DMS 273 (cell line): Measurements from ENCODE around the gene VPREB1.
"Not testable (repeated sequence)": the region's sequence is repeated elsewhere in the genome, so short reads cannot be mapped to it uniquely, and the experiment has no call there.

Experiments
- DNase-seq: peaks from one replicate; lab custom pipeline; 2025; ENCODE audit not compliant: unreplicated experiment; lab: John Stamatoyannopoulos, UW

The VPREB1 gene

GRCh38 chr22:22213231-22213630 lies 31.4 kb upstream of the VPREB1 start:
- no peak for DNase-seq

GRCh38 chr22:22214819-22215329 lies 29.7 kb upstream of the VPREB1 start:
- DNase-seq, result no peak

DNA sequence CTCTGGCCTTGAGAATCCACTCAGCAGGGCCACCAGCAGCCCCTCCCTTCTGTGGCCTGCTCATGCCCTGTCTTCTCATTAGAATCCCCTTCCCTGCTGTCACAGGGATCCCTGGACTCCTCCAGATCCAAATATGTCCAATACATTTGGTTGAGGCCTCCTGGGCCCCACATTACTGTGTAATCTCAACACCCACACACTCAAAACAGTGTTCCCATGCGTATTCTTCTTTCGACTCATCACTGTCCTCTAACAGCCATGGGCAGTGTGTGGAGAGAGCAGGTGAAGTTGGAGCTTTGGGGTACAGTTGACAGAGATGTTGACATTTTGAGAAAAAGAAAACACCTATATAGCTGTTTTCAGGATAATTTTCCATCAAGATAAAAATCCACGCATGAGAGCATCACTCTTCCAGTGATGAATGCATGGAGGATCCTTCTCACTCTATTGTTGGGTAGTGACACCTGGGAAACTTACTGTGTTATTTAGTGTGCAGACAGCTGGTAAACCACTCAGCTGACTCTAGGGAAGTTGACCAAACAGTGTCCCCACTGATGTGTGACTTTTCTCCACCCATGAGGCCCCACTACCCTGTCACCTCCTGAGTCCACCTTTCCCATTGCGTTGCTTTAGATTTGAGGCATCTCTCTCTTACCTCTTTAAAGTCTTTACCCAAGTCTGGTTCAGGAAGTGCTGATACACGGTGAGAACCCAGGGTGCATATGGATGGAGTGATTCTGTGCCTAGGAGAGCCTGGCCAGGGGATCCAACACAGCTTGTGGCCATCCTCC lies 28.7 kb upstream of the VPREB1 start:
- DNase-seq, result no peak

- DNase-seq, result no peak
Observed at GRCh38 chr22:22216450-22216959, 28.1 kb upstream of the VPREB1 start.

DNA sequence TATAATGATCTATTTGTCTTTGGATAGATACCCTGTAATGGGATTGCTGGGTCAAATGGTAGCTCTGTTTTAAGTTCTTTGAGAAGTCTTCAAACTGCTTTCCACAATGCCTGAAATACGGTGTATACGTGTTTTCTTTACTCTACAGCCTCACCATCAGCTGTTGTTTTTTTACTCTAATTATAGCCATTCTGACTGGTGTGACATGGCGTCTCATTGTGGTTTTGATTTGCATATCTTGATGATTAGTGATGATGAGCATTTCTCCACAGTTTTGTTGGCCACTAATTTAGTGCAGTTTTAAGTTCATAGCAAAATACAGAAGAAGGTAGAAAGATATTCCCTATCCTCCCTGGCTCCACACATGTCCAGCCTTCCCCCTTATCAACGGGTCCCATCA lies 26.3 kb upstream of the VPREB1 start:
- DNase-seq, result no peak

GRCh38 chr22:22219140-22219996 lies 25.2 kb upstream of the VPREB1 start:
- no peak for DNase-seq

GRCh38 chr22:22221043-22221442 lies 23.5 kb upstream of the VPREB1 start:
- not testable (repeated sequence) for DNase-seq

DNA sequence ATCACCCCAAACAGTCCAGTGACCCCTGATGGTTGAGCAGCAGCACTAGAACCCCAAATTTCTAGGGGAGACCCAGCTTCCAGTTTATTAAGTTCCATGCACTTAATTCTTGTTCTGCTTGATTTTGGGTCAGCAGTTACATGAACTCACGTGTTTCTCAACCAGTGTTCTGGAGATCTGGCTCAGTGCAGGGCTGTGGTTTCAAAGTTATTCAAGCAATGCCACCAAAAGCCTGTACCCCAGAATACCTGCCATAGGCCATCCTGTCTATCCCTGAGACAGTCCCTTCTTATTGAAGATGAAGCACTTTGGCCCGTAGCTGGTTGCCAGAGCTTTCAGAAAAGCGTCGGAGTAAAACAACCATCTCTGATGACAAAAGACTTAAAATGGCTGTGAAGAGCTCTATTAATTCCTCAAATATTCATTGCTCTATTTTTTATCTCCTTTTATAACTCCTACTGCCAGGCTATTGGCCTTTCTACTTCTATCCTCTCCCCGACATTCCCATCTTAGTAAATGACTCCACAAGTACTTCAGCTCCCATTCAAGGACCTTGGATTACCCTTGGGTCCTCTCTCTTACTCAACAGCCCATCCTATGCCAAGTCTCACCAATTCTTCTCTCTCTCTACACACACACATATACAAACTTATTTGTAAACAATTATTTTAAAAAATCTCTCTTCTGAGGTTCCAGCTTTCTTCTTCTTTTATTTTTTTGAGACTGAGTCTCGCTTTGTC lies 18.0 kb upstream of the VPREB1 start:
- DNase-seq, result no peak

DNA sequence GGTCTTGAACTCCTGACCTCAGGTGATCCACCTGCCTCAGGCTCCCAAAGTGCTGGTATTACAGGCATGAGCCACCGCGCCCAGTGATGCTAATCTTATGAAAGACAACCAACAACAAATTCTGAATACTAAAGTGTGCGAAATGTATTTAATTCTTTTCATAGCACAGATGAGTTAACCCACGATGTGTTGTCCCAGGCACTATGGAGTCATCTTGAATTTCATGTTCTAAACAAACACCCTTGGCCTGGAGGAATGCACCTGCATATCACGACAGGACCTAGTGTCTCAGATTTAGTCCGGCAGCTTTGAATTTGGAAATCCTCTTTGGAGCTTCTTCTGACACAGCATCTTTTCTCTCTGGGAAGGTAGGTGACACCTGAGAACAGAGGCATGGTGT lies 16.2 kb upstream of the VPREB1 start:
- DNase-seq, result no peak

DNA sequence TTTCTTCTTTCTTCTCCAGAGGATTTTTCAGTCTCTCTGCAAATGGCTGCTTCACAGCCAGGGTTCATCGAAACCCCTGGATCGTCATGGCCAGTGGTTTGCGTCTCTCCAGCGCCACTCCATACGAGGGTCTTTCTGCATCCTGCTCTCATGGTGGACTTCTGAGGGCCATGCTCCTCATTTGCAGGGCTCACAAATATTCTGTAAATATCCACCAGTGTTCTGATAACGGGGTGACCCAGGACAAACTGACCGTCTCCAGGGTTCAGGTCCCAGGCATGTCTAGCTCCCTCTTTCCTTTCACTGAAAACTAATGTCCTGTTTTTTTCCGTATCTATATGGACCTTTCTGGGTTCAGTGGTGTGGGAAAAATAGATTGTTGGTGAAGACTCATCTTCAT lies 15.7 kb upstream of the VPREB1 start:
- DNase-seq, result no peak

DNA sequence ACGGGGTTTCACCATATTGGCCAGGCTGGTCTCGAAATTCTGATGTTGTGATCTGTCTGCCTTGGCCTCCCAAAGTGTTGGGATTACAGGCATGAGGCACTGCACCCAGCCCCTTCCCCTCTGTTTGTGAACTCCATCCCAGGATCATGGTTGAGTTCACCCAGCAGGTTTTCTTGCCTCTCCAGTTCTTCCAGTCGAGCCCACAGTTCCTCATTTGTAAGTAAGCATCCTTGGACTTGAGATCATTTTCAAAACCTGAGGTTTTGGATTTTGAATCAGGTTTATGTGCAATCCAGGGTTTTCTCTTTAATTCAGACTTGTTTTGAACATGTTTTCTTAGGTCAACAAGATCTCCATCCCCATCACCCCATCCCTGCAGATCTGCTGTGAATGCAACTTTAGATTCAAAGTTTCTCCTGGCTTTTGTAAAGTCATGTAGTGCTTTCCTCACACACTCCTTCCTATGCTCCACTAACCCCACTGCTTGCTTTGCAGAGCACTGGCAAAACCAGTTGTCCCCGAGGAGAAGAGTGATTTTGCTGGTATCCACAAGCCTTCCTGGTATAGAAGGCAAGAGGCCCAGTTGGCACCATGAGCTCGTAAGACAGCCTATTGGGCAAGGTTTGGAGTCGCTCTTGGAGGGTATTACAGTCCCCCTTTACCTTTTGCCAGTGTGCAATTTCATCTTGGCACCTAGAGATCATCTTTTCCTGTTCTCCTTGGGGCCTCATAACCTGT lies 14.7 kb upstream of the VPREB1 start:
- no peak for DNase-seq

DNA sequence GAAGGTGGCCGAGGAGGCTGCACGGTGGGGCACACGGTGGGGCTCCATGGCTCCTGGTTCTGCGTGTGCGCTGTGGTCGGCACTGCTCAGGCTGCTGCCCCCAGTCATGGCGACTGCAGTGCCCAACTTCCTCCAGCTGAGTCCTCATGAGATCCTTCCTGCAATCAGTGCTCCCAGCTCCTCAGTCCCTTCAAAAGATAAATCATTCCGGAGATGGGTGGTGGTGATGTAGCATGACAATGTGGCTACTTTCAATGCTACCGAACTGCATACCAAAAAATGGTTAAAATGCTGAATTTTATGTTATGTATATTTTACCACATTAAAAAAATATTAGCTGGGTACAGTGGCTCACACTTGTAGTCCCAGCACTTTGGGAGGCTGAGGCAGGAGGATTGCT lies 14.1 kb upstream of the VPREB1 start:
- DNase-seq, result no peak

GRCh38 chr22:22233081-22233480 lies 11.5 kb upstream of the VPREB1 start:
- no peak for DNase-seq

DNA sequence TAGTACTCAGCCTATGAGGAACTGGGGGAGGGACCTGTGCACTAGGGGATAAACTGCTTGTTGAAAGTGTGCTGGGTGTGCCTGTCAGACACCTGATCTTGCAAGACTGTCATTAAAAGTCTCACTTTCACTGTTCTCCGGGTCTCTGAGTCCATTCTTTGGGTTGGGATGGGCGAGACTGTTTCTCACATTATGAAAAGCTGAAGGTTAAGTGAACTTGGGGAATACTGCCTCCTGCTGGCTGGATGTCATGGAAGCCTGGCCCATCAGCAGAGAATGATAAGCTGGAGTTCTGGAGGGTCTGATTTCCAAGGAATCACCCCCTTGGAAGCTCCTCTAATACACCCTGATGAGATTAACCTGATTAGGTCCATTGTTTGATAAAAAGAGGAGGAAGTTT lies 9.0 kb upstream of the VPREB1 start:
- DNase-seq, result peak; percentile 43

DNA sequence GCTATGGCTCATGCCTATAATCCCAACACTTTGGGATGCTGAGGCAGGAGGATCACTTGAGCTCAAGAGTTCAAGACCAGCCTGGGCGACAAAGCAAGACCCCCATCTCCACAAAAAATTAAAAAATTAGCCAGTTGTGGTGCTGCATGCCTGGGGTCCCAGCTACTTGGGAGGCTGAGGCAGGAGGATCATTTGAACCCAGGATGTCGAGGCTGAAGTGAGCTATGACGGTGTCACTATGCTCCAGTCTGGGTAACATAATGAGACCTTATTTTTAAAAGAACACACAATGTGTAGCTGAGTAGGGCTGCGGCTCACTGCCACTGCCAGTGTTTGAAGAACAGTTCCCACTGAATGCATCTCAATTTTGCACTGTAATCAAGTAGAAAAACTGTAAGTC lies 7.1 kb upstream of the VPREB1 start:
- DNase-seq, result no peak

DNA sequence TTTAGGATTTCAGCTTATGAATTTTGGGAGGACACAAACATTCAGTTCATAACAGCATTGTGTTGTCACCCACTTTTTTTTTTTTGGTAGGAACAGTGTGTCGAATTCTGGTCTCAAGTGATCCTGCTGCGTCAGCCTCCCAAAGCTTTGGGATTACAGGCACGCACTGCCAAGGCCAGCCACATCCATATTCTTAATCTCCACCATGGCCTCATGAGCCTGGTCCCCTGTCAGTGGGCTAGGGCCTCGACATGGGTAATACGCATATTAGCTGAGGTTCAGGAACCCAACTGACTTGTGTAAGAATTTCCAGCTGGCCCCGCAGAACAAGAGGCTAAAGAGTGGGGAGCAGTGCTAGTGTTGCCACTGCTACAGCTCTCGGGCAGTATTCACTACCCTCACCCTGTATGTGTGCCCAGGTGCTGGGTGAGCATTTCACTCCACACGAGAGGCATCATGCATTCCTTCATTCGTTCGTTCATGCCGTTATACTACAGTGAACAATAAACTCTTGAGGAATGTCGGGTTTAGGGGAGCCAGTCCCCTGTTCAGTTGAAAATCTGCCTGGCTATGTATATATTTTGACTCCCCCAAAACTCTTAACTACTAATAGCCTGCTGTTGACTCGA lies 5.2 kb upstream of the VPREB1 start:
- no peak for DNase-seq

DNA sequence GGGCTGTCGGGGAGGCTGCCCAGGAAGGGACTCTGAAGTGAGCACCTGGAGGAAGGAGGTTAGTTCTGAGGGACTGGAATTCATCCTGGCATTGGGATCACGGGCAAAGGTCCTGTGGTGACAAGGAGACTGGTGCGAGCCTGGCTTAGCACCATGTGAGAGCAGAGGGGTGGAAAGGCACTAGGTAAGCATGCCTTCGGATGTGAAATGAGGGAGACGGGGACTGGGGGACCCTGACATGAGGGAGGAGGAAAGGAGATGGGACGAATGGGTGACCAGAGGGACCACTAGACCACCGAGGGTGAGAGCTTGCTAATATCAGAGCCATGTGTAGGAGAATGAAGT lies 3.1 kb upstream of the VPREB1 start:
- DNase-seq, result no peak

DNA sequence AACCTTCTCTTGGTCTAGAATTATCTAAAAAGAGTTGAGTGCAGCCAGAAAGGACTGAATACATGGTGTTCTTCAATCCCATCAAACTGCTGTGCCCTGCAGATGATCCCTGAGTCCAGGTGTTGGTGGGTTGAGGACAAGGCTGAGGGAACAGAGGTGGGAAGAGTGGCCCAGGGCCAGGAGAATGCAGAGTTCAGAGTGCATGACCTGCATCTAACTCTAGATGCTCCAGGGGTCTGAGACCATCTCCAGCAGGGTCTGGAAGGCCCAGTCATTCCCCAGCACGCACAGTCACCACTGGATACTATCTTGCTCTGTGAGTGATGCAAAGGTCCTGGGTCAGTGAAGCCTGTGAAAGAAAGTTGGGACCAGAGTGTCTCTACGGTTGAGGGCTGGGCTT lies 2.1 kb upstream of the VPREB1 start:
- no peak for DNase-seq

GRCh38 chr22:22243033-22243680 lies 1.4 kb upstream of the VPREB1 start:
- DNase-seq, result no peak
